ENCODE results near the gene SGTA.

Gene SGTA

DNA sequence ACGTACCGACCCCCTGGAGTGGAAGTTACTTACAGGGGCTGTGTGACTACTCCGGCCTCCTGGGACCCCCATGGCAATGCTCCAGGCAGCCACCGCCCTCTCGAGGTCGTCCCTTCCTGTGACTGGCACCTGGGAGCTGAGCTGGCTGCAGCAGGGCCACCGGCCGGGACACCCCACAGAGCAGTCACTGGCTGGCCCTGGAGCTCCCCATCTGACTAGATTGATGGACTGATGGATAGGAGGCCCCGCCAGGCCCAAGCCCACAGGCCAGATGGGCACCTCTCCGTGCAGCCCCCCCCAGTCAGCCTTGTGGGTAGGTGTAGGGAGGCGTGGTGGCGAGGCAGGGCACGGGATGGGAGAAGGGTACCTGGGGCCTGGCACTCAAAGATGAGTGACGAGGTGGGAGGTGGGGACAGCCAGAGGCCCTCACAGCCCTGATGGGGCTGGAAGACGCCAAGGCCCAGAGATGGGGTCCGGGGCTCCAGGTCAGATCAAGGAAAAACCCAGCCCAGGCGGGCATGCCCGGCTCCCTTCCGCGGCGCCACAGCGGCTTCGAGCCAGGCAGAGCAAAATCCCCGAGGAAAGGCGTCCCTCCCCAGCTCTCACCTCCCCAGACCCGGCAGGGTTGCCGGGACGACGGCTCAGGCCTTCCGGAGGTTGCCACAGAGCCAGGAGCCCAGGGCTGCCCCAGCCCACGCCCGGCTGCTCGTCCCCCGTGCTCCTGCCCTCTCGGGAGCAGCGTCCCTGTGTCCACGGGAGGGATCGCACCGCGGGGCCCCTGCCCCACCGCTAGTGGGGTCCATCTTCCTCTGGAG lies 51.7 kb downstream of the SGTA start:
- no peak overlapping the region for H3K4me3 ChIP-seq (ENCODE audit: low read depth, low read length)
- TF ChIP-seq, protein P1, sequence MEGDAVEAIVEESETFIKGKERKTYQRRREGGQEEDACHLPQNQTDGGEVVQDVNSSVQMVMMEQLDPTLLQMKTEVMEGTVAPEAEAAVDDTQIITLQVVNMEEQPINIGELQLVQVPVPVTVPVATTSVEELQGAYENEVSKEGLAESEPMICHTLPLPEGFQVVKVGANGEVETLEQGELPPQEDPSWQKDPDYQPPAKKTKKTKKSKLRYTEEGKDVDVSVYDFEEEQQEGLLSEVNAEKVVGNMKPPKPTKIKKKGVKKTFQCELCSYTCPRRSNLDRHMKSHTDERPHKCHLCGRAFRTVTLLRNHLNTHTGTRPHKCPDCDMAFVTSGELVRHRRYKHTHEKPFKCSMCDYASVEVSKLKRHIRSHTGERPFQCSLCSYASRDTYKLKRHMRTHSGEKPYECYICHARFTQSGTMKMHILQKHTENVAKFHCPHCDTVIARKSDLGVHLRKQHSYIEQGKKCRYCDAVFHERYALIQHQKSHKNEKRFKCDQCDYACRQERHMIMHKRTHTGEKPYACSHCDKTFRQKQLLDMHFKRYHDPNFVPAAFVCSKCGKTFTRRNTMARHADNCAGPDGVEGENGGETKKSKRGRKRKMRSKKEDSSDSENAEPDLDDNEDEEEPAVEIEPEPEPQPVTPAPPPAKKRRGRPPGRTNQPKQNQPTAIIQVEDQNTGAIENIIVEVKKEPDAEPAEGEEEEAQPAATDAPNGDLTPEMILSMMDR (conservative IDR thresholded peaks at IDR 0.05; ENCODE audit: low read depth, low read length): no peak
- DNase-seq (ENCODE audit: low read depth): no peak

DNA sequence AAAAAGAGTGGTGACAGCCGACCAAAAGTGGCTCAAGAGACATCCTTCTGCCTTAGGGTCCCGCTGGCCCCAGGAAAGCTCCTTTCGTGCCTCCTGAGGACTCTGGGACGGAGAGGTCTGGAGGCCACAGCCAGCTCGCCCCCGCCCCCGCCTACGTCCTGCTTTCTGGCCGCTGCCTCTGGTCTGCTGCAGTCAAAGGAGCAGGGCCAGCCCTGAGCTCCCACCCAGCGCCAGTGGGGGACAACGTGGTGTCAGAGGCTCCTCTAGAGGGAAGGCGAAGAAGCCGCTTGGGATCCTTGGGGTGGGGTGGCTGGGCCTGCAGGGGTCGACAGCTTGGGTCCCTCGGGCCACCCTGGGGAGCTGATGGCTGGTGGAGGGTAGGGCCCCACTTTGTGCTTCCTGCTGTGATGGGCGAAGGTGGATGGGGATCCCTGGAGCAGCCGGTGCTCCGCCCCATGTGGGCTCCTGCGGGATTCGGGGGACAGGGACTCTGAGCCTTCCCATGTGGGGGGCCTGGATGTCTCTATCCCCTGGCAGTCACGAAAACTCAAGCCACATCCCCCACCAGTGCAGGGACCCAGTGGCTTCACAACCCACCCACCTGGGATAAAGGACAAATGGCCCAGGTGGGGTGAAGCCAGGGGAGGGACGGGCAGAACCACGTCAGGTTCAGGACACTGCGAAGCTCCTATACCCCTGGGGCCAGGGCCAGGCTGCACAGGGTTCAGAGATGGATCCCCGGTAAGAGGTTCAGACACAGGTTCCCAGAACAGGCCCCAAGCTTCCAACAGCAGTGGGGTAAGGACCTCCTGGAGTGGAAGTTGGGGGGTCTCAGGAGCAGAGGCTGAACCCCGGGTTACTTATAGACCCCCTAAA lies 52.9 kb downstream of the SGTA start:
- H3K4me3 ChIP-seq (ENCODE audit: low read depth, low read length): no peak overlapping the region
- TF ChIP-seq, protein P1 (conservative IDR thresholded peaks at IDR 0.05; ENCODE audit: low read depth, low read length): no peak
- no peak for DNase-seq (ENCODE audit: low read depth)

DNA sequence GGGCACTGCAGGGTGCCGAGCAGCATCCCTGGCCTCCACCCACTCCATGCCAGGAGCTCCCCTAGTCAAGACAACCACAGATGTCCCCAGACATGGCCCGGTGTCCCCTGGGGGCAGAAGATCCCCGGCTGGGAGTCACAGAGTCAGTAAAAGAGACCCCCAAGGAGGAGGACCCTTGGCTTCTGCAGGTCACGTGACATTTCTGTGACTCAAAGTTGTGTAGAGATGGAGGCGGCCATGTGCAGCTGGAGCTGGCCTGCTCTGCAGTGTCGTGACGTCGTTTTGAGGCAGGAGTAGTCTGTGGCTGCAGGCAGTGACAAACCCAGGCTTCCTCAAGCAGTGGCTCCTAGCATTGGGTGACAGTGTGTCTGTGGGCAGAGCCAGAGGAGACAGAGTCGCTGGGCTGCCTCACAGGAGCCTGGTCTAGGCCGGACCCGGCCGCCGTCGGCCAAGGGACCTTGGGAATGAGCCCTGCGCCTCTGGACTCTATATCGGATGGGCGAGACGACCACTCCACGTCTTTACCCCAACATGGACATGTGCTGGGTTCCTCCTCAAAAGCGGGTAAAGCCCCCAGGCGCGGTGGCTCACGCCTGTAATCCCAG lies 54.2 kb downstream of the SGTA start:
- no peak overlapping the region for H3K4me3 ChIP-seq (ENCODE audit: low read depth, low read length)
- TF ChIP-seq, protein P1 (conservative IDR thresholded peaks at IDR 0.05; ENCODE audit: low read depth, low read length): no peak
- DNase-seq (ENCODE audit: low read depth): no peak

DNA sequence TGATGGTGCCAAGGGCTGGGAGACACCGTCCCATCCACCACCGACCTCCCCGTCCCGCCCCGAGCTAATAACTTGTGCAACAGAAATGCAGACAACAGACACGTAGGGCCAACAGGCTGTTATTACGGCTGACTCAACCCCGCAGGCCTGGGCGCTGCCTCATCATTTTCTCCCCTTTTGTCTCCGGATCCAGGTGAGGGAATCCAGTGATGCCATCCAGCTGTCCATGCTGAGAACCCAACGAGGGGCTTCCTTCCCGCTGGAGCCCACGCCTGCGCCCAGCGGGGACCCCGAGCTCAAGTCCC lies 55.5 kb downstream of the SGTA start:
- TF ChIP-seq, protein P1 (conservative IDR thresholded peaks at IDR 0.05; ENCODE audit: low read depth, low read length): no peak
- DNase-seq (ENCODE audit: low read depth): no peak
- H3K4me3 ChIP-seq (ENCODE audit: low read depth, low read length): no peak overlapping the region

DNA sequence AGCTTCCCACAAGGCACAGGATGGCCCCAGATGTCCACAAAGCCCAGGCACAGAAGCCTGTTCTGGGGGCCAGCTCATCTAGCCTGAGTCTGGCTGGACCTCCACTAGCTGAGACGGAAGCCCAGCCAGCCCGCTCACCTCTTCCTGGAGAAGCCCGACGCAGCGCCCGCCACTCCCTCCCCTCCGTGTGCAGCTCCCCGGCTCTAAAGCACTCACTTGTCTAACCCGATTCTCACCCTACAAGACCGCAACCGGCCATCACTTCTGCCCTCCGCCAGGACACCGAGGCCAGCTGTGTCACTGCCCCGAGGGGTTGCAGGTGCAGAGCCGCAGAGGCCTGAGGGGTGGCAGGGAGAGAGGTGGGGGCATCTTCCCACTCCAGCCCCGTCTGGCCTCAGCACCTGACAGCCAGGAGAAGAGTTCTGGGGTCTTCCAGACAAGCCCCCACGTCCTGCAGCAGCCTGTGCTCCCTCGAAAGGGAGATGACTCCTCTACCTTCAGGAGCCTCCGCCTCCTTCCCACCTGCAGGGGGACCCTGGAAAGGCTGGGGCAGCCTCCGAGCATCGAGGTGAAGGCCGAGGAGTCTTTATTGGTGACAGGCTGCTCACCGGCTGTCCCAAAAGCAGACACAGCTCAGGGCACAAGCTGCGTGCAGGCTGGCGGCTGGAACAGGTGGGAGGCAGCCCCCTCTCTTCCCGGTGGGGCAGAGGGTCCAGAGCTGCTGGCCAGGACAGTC lies 56.0 kb downstream of the SGTA start:
- no peak overlapping the region for H3K4me3 ChIP-seq (ENCODE audit: low read depth, low read length)
- no peak for DNase-seq (ENCODE audit: low read depth)
- TF ChIP-seq, protein P1 (conservative IDR thresholded peaks at IDR 0.05; ENCODE audit: low read depth, low read length): no peak

DNA sequence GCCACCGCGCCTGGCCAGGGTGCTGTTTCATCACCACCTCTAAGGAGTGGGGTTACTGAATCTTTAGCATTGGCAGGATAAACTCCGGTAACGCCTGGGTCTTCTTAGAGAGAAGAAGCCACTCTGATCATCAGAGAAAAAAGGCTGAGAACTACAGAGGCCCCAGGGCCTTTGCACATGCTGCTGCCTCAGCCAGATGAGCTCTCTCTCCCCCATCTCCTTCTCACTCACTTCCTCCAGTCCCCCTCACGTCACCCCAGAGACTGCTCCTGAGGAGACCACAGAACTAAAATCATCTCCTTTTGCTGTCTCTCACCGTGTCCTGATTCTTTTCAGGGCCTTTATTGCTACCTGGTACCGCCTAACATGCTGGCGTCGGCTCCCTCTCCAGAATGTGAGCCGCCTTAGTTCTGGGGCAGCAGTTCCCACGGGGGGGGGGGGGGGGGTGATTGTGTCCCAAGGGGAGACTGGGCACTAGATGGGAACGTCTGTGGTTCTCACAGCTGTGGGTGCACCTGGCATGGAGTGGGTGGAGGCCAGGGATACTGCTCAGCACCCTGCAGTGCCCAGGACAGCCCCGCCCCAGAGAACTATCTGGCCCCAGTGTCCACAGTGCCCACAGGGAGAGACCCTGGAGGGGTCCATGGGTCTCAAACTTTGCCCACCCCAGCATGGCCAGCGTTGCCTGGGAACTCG lies 56.8 kb downstream of the SGTA start:
- no peak for DNase-seq (ENCODE audit: low read depth)
- no peak overlapping the region for H3K4me3 ChIP-seq (ENCODE audit: low read depth, low read length)
- TF ChIP-seq, protein P1 (conservative IDR thresholded peaks at IDR 0.05; ENCODE audit: low read depth, low read length): no peak

All from choroid plexus epithelial cell (primary cell).